Esophagus muscularis mucosa (tissue), 4 donors: Measurements from ENCODE around the gene SORCS2. TPM values are rescaled to one million over a fixed set of nuclear protein-coding genes. Genes with fewer than 3 reads are reported as not detected.

ENCODE experiments used
- DNase-seq: peaks from one replicate; pipeline ENCODE4 v3.0.0-alpha.2; 2017; ENCODE audit errors: extremely low spot score
- H3K27ac ChIP-seq, 4 donors: fragments of 200-600 bp; sonication (generic); replicated peaks in 1 of 4; 1 replicate in 3 of 4; 2 replicates in 1 of 4; pipeline ENCODE4 v1.5.1; 2016 to 2019; ENCODE audit warnings: mild to moderate bottlenecking in 1 of 4
- H3K27me3 ChIP-seq, 4 donors: fragments of 200-600 bp; sonication (generic); one replicate each; pipeline versions ENCODE4 v1.5.1 to v1.6.0; 2016 to 2019
- H3K36me3 ChIP-seq, 4 donors: fragments of 200-600 bp; sonication (generic); one replicate each; pipeline ENCODE4 v1.5.1; 2016 to 2019
- H3K4me1 ChIP-seq, 4 donors: fragments of 200-600 bp; sonication (generic); one replicate each; pipeline ENCODE4 v1.5.1; 2016 to 2019
- H3K4me3 ChIP-seq, 4 donors: fragments of 200-600 bp; sonication (generic); 1 replicate in 2 of 4; 2 replicates in 2 of 4; pipeline ENCODE4 v1.5.1; 2016 to 2019; ENCODE audit warnings: mild to moderate bottlenecking in 4 of 4, moderate library complexity in 1 of 4
- H3K9me3 ChIP-seq, 4 donors: fragments of 200-600 bp; sonication (generic); 1 replicate in 3 of 4; 2 replicates in 1 of 4; pipeline ENCODE4 v1.5.1; 2016 to 2019
- EP300 ChIP-seq: sonication (generic); formaldehyde crosslinking; IDR thresholded peaks from one replicate; pipeline ENCODE4 v1.6.1; 2017; ENCODE audit warnings: antibody characterized with exemption
- POLR2A ChIP-seq: fragments of 450-650 bp; IDR thresholded peaks from one replicate; pipeline ENCODE4 v1.6.1; 2017; ENCODE audit warnings: antibody characterized with exemption, moderate library complexity, mild to moderate bottlenecking, low read depth
- POLR2AphosphoS5 ChIP-seq, 2 donors: sonication (generic); formaldehyde crosslinking; IDR thresholded peaks; one replicate each; pipeline ENCODE4 v1.6.1; 2017; ENCODE audit warnings: antibody characterized with exemption in 2 of 2
- WGBS: methylation state at CpG from one replicate; pipeline ENCODE4 v1.1.5; 2018; 5-methylcytosine and 5-hydroxymethylcytosine counted together
- intact Hi-C: fragments of 100-400 bp; cut with DNase I; formaldehyde crosslinking; loops from one replicate; pipeline ENCODE4 v1.15.1; 2023
- total RNA-seq, 4 donors: library from RNA; depleted of rRNA; stranded (reverse); fragments of >200 nt; gene quantifications; one replicate each; pipeline versions ENCODE4 v1.1.0 to v1.2.1, GENCODE V29; 2016
- TF ChIP-seq, protein P1 (sequence below), 3 experiments: fragments of 200-600 bp in 2 of 3; fragments of 450-650 bp in 1 of 3; sonication (generic) in 2 of 3; IDR thresholded peaks; one replicate each; pipeline ENCODE4 v1.5.1; 2017 to 2019; ENCODE audit warnings: antibody characterized with exemption in 3 of 3, mild to moderate bottlenecking in 2 of 3, moderate library complexity in 1 of 3

Gene SORCS2
- total RNA-seq, 4 donors from 2014 or later = 3.3 to 10.1 (median 4.3) TPM

DNA sequence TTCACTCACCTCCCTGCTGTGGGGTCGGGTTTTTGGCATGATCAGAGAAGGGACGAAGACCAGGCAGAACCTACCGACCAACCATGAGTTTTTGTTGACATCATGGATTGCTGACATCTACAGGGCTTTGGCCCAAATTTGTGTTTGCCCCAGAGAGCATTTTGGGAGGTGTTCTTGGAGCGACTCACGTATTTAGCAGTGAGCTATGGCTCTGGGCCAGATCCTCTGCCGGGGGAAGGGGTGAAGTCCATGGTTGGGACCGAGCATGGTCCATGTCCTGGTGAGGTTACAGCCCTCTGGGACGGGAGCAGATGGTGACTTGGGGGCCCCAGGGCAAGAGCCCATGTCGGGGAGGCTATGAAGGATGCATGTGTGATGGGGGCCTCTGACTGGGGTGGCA, 17.4 kb downstream of the SORCS2 start:
- H3K9me3 ChIP-seq = peaks cover 0 to 8% (median 4%) of the 10 kb centered on the region in 4 donors
- H3K27ac ChIP-seq = no peak overlapping the region
- intact Hi-C loops = no loop called here
- no peak for DNase-seq
- H3K36me3 ChIP-seq = no peaks in the 10 kb centered on the region
- H3K4me1 ChIP-seq = peaks cover 29 to 53% (median 49%) of the 10 kb centered on the region in 4 donors
- no peak overlapping the region for H3K4me3 ChIP-seq
- WGBS = 65% methylated on average over 9 of the region's 9 CpGs
- TF ChIP-seq POLR2A = no peak
- no peak for TF ChIP-seq EP300
- TF ChIP-seq POLR2AphosphoS5 (IDR thresholded peaks at IDR 0.05) = no peak
- TF ChIP-seq, protein P1, sequence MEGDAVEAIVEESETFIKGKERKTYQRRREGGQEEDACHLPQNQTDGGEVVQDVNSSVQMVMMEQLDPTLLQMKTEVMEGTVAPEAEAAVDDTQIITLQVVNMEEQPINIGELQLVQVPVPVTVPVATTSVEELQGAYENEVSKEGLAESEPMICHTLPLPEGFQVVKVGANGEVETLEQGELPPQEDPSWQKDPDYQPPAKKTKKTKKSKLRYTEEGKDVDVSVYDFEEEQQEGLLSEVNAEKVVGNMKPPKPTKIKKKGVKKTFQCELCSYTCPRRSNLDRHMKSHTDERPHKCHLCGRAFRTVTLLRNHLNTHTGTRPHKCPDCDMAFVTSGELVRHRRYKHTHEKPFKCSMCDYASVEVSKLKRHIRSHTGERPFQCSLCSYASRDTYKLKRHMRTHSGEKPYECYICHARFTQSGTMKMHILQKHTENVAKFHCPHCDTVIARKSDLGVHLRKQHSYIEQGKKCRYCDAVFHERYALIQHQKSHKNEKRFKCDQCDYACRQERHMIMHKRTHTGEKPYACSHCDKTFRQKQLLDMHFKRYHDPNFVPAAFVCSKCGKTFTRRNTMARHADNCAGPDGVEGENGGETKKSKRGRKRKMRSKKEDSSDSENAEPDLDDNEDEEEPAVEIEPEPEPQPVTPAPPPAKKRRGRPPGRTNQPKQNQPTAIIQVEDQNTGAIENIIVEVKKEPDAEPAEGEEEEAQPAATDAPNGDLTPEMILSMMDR (IDR thresholded peaks at IDR 0.05) = no peak
- peaks cover 0 to 8% (median 0%) of the 10 kb centered on the region in 4 donors for H3K27me3 ChIP-seq

- Histone ChIP-seq H3K36me3 (no peaks in the 10 kb centered on the region), H3K4me3 (no peak overlapping the region), H3K9me3 (peaks cover 0 to 8% (median 4%) of the 10 kb centered on the region in 4 donors), H3K27ac (no peak overlapping the region), H3K4me1 (peaks cover 26 to 43% (median 39%) of the 10 kb centered on the region in 4 donors), H3K27me3 (peaks cover 0 to 8% (median 0%) of the 10 kb centered on the region in 4 donors)
- TF ChIP-seq POLR2A = no peak
- TF ChIP-seq, protein P1 (IDR thresholded peaks at IDR 0.05) = no peak
- TF ChIP-seq EP300 = no peak
- TF ChIP-seq POLR2AphosphoS5 (IDR thresholded peaks at IDR 0.05) = no peak
- no peak for DNase-seq
- WGBS = 92% methylated on average over 4 of the region's 4 CpGs
- intact Hi-C loops = no loop called here
Measured at GRCh38 chr4:7210824-7211223, 18.5 kb downstream of the SORCS2 start.

- Histone ChIP-seq H3K27me3 (peaks cover 0 to 8% (median 0%) of the 10 kb centered on the region in 4 donors), H3K4me1 (peaks cover 14 to 32% (median 25%) of the 10 kb centered on the region in 4 donors), H3K9me3 (peaks cover 0 to 8% (median 4%) of the 10 kb centered on the region in 4 donors), H3K27ac (no peak overlapping the region), H3K36me3 (no peaks in the 10 kb centered on the region), H3K4me3 (no peak overlapping the region)
- 70% methylated on average over 5 of the region's 6 CpGs for WGBS
- TF ChIP-seq POLR2AphosphoS5 (IDR thresholded peaks at IDR 0.05) = no peak
- no peak for TF ChIP-seq POLR2A
- TF ChIP-seq EP300 = no peak
- TF ChIP-seq, protein P1 (IDR thresholded peaks at IDR 0.05) = no peak
- intact Hi-C loops = no loop called here
- DNase-seq = no peak
Measured at GRCh38 chr4:7212101-7212674, 19.9 kb downstream of the SORCS2 start.

DNA sequence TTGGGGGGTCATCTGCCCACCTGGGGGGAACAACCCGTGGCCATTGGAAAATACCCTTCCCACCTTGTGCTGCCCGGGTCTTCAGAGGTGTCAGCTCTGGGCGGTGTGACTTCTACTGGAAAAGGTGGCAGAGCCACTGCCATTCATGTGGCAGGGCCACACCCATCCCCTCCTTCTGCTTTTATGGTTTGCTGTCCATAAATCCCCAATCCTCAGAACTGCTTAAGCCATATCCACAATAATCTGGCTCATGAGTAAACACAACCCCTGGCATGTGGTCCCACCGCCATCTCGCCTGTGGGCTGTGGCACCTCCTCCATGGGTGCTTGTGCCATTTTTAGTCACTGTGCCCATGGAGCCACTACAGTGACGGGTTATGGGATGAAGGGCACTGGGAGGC, 20.6 kb downstream of the SORCS2 start:
- H3K4me3 ChIP-seq = no peak overlapping the region
- H3K9me3 ChIP-seq = peaks cover 0 to 8% (median 4%) of the 10 kb centered on the region in 4 donors
- no peak for DNase-seq
- no peak overlapping the region for H3K27ac ChIP-seq
- TF ChIP-seq, protein P1 (IDR thresholded peaks at IDR 0.05) = no peak
- TF ChIP-seq POLR2A (no peak), POLR2AphosphoS5 (IDR thresholded peaks at IDR 0.05) (no peak), EP300 (no peak)
- WGBS = 79% methylated on average over 5 of the region's 6 CpGs
- H3K4me1 ChIP-seq = peaks cover 6 to 32% (median 22%) of the 10 kb centered on the region in 4 donors
- H3K36me3 ChIP-seq = no peaks in the 10 kb centered on the region
- intact Hi-C loops = no loop called here
- H3K27me3 ChIP-seq = peaks cover 0 to 8% (median 0%) of the 10 kb centered on the region in 4 donors
